ENCODE data around the gene FLT4. TPM values are rescaled to one million over a fixed set of nuclear protein-coding genes. Genes with fewer than 3 reads are reported as not detected.

FLT4 gene
- total RNA-seq (ENCODE audit: unreplicated experiment), result 541 TPM
- long read RNA-seq, full-length matches to known transcripts, result 6 of 34 reads
- long read RNA-seq, partial matches to known transcripts, result 17 of 34 reads
- long read RNA-seq, other reads (novel, unspliced or antisense), result 11 of 34 reads

GRCh38 chr5:180649297-180650039 lies at the start of gene FLT4:
TSS of gene FLT4 (minus strand) at chr5:180649600. CDS start at chr5:180649545, 55 bp downstream.
- H3K27ac Mint-ChIP-seq (ENCODE audit: unreplicated experiment), result peak within 1 kb of the TSS; percentile 85
- DNase-seq (ENCODE audit: low spot score), result peak; percentile 59

GRCh38 chr5:180699042-180699441 lies 49.6 kb upstream of the FLT4 start:
- TF ChIP-seq, protein P1, sequence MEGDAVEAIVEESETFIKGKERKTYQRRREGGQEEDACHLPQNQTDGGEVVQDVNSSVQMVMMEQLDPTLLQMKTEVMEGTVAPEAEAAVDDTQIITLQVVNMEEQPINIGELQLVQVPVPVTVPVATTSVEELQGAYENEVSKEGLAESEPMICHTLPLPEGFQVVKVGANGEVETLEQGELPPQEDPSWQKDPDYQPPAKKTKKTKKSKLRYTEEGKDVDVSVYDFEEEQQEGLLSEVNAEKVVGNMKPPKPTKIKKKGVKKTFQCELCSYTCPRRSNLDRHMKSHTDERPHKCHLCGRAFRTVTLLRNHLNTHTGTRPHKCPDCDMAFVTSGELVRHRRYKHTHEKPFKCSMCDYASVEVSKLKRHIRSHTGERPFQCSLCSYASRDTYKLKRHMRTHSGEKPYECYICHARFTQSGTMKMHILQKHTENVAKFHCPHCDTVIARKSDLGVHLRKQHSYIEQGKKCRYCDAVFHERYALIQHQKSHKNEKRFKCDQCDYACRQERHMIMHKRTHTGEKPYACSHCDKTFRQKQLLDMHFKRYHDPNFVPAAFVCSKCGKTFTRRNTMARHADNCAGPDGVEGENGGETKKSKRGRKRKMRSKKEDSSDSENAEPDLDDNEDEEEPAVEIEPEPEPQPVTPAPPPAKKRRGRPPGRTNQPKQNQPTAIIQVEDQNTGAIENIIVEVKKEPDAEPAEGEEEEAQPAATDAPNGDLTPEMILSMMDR (IDR thresholded peaks at IDR 0.05; ENCODE audit: unreplicated experiment), result no peak
- Mint-ChIP-seq H3K4me3 (ENCODE audit: unreplicated experiment) (no peak overlapping the region), H3K9me3 (ENCODE audit: unreplicated experiment) (peaks cover 3% of the 10 kb centered on the region), H3K27ac (ENCODE audit: unreplicated experiment) (no peak overlapping the region), H3K36me3 (ENCODE audit: low read depth, unreplicated experiment) (no peaks in the 10 kb centered on the region), H3K27me3 (ENCODE audit: unreplicated experiment) (no peaks in the 10 kb centered on the region), H3K4me1 (ENCODE audit: unreplicated experiment) (no peaks in the 10 kb centered on the region)
- no peak for DNase-seq (ENCODE audit: low spot score)

More at GRCh38 chr5:180649297-180650039, at the start of gene FLT4:
- H3K4me3 Mint-ChIP-seq (ENCODE audit: unreplicated experiment), result peak within 1 kb of the TSS; percentile 99
- no peaks in the 10 kb centered on the region for H3K9me3 Mint-ChIP-seq (ENCODE audit: unreplicated experiment)
- peaks cover 16% of the 10 kb centered on the region for H3K27me3 Mint-ChIP-seq (ENCODE audit: unreplicated experiment)
- peaks cover 47% of the 10 kb centered on the region for H3K4me1 Mint-ChIP-seq (ENCODE audit: unreplicated experiment)
- TF ChIP-seq, protein P1 (IDR thresholded peaks at IDR 0.05; ENCODE audit: unreplicated experiment), result no peak
- H3K36me3 Mint-ChIP-seq (ENCODE audit: low read depth, unreplicated experiment), result peaks cover 22% of the 10 kb centered on the region

DNA sequence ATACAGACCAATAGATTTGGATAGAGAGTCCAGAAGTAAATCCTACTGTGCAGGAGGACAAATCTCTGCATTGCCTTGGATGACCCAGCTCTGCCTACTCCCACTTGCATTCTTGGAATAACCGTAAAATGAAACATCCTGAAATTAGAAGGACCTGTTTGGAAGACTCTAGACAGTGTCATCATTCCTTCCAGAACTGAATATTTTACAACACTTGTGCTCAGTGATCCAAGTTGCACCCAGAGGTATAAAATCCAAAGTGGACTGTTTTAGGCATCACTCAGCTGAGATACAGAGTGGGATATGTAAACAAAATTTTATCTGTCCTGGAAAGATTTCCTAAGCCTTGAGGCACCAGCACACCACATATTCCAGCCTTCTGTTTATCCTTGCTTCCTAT lies 46.7 kb upstream of the FLT4 start:
- no peaks in the 10 kb centered on the region for H3K9me3 Mint-ChIP-seq (ENCODE audit: unreplicated experiment)
- TF ChIP-seq, protein P1 (IDR thresholded peaks at IDR 0.05; ENCODE audit: unreplicated experiment), result no peak
- peaks cover 4% of the 10 kb centered on the region for H3K27me3 Mint-ChIP-seq (ENCODE audit: unreplicated experiment)

DNA sequence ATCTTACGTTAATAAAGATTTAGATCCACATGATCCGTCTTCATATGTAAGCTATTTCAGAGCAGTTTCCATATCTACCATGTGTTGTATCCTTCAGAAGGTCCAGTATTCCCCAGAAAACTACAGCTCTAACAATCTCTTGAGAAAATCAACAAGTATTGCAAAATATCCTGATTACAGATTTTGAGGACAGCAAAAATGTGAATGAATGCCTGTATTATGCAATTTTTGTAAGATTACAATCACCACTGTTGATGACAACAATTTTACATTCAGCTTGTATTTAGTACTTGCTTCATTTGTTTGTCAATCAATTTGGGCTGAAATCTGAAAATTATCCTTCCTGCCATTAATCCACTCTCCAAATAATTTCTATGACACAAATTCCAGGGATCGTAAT lies 43.0 kb upstream of the FLT4 start:
- H3K27me3 Mint-ChIP-seq (ENCODE audit: unreplicated experiment), result peaks cover 4% of the 10 kb centered on the region
- no peak overlapping the region for H3K4me3 Mint-ChIP-seq (ENCODE audit: unreplicated experiment)
- peaks cover 5% of the 10 kb centered on the region for H3K4me1 Mint-ChIP-seq (ENCODE audit: unreplicated experiment)
- TF ChIP-seq, protein P1 (IDR thresholded peaks at IDR 0.05; ENCODE audit: unreplicated experiment), result no peak
- no peak for DNase-seq (ENCODE audit: low spot score)
- no peaks in the 10 kb centered on the region for H3K36me3 Mint-ChIP-seq (ENCODE audit: low read depth, unreplicated experiment)
- H3K9me3 Mint-ChIP-seq (ENCODE audit: unreplicated experiment), result no peaks in the 10 kb centered on the region
- H3K27ac Mint-ChIP-seq (ENCODE audit: unreplicated experiment), result no peak overlapping the region

More for the DNA sequence above, 46.7 kb upstream of the FLT4 start:
- DNase-seq (ENCODE audit: low spot score), result no peak
- H3K36me3 Mint-ChIP-seq (ENCODE audit: low read depth, unreplicated experiment), result no peaks in the 10 kb centered on the region
- H3K4me1 Mint-ChIP-seq (ENCODE audit: unreplicated experiment), result no peaks in the 10 kb centered on the region
- H3K27ac Mint-ChIP-seq (ENCODE audit: unreplicated experiment), result no peak overlapping the region
- H3K4me3 Mint-ChIP-seq (ENCODE audit: unreplicated experiment), result no peak overlapping the region

DNA sequence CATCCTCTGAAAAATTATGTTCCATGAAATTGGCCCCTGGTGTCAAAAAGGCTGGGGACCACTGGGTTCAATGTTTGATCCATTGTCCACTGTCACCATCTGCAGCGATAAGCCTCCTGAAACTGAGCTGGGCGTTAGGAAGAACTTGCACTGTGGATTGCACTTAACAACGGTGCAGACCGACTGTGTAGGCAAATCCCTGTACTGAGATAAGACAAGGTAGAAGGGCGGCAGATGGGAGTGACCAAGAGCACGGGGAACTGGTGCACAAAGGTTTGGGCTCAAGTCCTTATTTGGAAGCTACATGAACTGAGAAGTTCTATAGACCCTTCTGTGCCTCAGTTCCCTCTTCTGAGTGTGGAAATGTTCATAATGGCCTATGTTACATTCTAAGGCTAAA lies 41.6 kb upstream of the FLT4 start:
- Mint-ChIP-seq H3K4me1 (ENCODE audit: unreplicated experiment) (peaks cover 5% of the 10 kb centered on the region), H3K4me3 (ENCODE audit: unreplicated experiment) (no peak overlapping the region), H3K27ac (ENCODE audit: unreplicated experiment) (no peak overlapping the region), H3K9me3 (ENCODE audit: unreplicated experiment) (no peaks in the 10 kb centered on the region), H3K27me3 (ENCODE audit: unreplicated experiment) (peaks cover 4% of the 10 kb centered on the region), H3K36me3 (ENCODE audit: low read depth, unreplicated experiment) (no peaks in the 10 kb centered on the region)
- no peak for DNase-seq (ENCODE audit: low spot score)
- TF ChIP-seq, protein P1 (IDR thresholded peaks at IDR 0.05; ENCODE audit: unreplicated experiment), result no peak

Data from endothelial cell (in vitro differentiated cells).